Body of pancreas (tissue), 4 donors: Measurements from ENCODE around the gene AWAT2.

Experiments used
- CTCF ChIP-seq, 7 experiments: fragments of 450-650 bp in 4 of 7; fragments of 200-600 bp in 3 of 7; sonication (generic) in 3 of 7; IDR thresholded peaks; one replicate each; pipeline ENCODE4 v1.5.1; 2016 to 2019; ENCODE audit warnings: antibody characterized with exemption in 7 of 7
- POLR2A ChIP-seq, 3 donors: fragments of 450-650 bp; IDR thresholded peaks; one replicate each; pipeline ENCODE4 v1.6.1; 2016; ENCODE audit warnings: antibody characterized with exemption in 3 of 3, mild to moderate bottlenecking in 2 of 3

GRCh38 chrX:69996113-69996468 is 53.6 kb downstream of the AWAT2 start:
- no peak for TF ChIP-seq CTCF (IDR thresholded peaks at IDR 0.05)
- TF ChIP-seq POLR2A (IDR thresholded peaks at IDR 0.05) = no peak
